ENCODE results near the gene NKAPL. TPM values are rescaled to one million over a fixed set of nuclear protein-coding genes. Genes with fewer than 3 reads are reported as not detected.

The NKAPL gene
- total RNA-seq, 1 donor from 2014 or later = not detected

GRCh38 chr6:28274888-28275287 is 15.8 kb downstream of the NKAPL start:
- Mint-ChIP-seq H3K9me3 (no peaks in the 10 kb centered on the region), H3K4me3 (no peak overlapping the region), H3K36me3 (peaks cover 27% of the 10 kb centered on the region), H3K27ac (no peak overlapping the region), H3K4me1 (ENCODE audit: unreplicated experiment) (no peaks in the 10 kb centered on the region), H3K27me3 (no peaks in the 10 kb centered on the region)
- no peak for TF ChIP-seq CTCF (conservative IDR thresholded peaks at IDR 0.05)
- no peak for DNase-seq (ENCODE audit: extremely low spot score, unreplicated experiment)

- H3K36me3 Mint-ChIP-seq = peaks cover 23% of the 10 kb centered on the region
- H3K4me3 Mint-ChIP-seq = no peak overlapping the region
- no peaks in the 10 kb centered on the region for H3K27me3 Mint-ChIP-seq
- DNase-seq (ENCODE audit: extremely low spot score, unreplicated experiment) = no peak
- H3K9me3 Mint-ChIP-seq = no peaks in the 10 kb centered on the region
- H3K4me1 Mint-ChIP-seq (ENCODE audit: unreplicated experiment) = peaks cover 8% of the 10 kb centered on the region
- TF ChIP-seq CTCF (conservative IDR thresholded peaks at IDR 0.05) = no peak
- H3K27ac Mint-ChIP-seq = no peak overlapping the region
These were observed 18.6 kb downstream of the NKAPL start for GRCh38 chr6:28277746-28278145.

- no peak for TF ChIP-seq CTCF (conservative IDR thresholded peaks at IDR 0.05)
- H3K9me3 Mint-ChIP-seq = no peaks in the 10 kb centered on the region
- H3K4me1 Mint-ChIP-seq (ENCODE audit: unreplicated experiment) = peaks cover 8% of the 10 kb centered on the region
- peaks cover 23% of the 10 kb centered on the region for H3K36me3 Mint-ChIP-seq
- no peak overlapping the region for H3K27ac Mint-ChIP-seq
- no peaks in the 10 kb centered on the region for H3K27me3 Mint-ChIP-seq
- no peak for DNase-seq (ENCODE audit: extremely low spot score, unreplicated experiment)
- H3K4me3 Mint-ChIP-seq = peak overlapping the region; percentile 96
These were observed 21.6 kb downstream of the NKAPL start for GRCh38 chr6:28280595-28281287.

GRCh38 chr6:28281288-28282064 is 22.4 kb downstream of the NKAPL start, which contains the start of gene PGBD1:
Gene PGBD1, plus strand, starts transcription at chr6:28281572. Its CDS starts 2,242 bp downstream, at chr6:28283814.
- TF ChIP-seq CTCF (conservative IDR thresholded peaks at IDR 0.05) = no peak
- Mint-ChIP-seq H3K4me3 (peak within 1 kb of the TSS; percentile 96), H3K4me1 (ENCODE audit: unreplicated experiment) (peaks cover 8% of the 10 kb centered on the region), H3K27ac (peak within 1 kb of the TSS; percentile 64), H3K9me3 (no peaks in the 10 kb centered on the region), H3K36me3 (peaks cover 19% of the 10 kb centered on the region), H3K27me3 (no peaks in the 10 kb centered on the region)
- DNase-seq (ENCODE audit: extremely low spot score, unreplicated experiment) = peak; percentile 85

GRCh38 chr6:28282926-28283325 is 23.8 kb downstream of the NKAPL start:
- Mint-ChIP-seq H3K4me3 (peak overlapping the region; percentile 96), H3K27ac (no peak overlapping the region), H3K4me1 (ENCODE audit: unreplicated experiment) (peaks cover 8% of the 10 kb centered on the region)

More at GRCh38 chr6:28282926-28283325, 23.8 kb downstream of the NKAPL start:
- H3K9me3 Mint-ChIP-seq = no peaks in the 10 kb centered on the region
- no peak for TF ChIP-seq CTCF (conservative IDR thresholded peaks at IDR 0.05)
- H3K27me3 Mint-ChIP-seq = no peaks in the 10 kb centered on the region
- H3K36me3 Mint-ChIP-seq = peaks cover 21% of the 10 kb centered on the region
- DNase-seq (ENCODE audit: extremely low spot score, unreplicated experiment) = no peak
